GM19438 (cell line): ENCODE measurements around the gene TLR6.
"Not testable (repeated sequence)": the region's sequence is repeated elsewhere in the genome, so short reads cannot be mapped to it uniquely, and the experiment has no call there.

ENCODE experiments used
- ATAC-seq: cut with Tn5 transposase; IDR thresholded peaks from one replicate; pipeline ENCODE4 v1.9.1; 2021; ENCODE audit warnings: low read depth; ENCODE audit not compliant: unreplicated experiment

Gene TLR6

GRCh38 chr4:38823766-38824165, 32.9 kb downstream of the TLR6 start:
- ATAC-seq: no peak

DNA sequence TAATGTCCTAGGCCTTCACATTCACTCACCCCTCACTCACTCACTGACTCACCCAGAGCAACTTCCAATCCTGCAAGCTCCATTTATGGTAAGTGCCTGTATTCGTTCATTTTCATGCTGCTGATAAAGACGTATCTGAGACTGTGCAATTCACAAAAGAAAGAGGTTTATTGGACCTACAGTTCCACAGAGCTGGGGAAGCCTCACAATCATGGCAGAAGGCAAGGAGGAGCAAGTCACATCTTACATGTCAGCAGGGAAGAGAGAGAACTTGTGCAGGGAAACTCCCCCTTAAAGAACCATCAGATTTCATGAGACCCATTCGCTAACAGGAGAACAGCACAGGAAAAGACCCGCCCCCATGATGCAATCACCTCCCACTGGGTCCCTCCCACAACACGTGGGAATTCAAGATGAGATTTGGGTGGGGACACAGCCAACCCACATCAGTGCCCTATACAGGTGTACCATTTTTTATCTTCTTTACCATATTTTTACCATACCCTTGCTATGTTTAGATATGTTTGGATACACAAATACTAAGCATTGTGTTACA, 33.8 kb downstream of the TLR6 start:
- ATAC-seq: no peak

DNA sequence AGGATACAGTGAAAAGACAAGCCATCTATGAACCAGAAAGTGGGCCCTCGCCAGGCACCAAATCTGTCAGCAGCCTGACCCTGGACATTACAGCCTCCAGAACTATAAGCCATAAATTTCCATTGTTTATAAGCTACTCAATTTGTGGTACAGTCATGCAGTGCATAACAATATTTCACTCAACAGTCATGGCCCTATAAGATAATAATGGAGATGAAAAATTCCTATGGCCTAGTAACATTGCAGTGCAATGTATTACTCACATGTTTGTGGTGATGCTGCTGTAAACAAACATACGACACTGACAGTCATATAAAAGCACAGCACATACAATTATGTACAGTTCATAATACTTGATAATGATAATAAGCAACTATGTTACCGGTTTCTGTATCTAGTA, 34.9 kb downstream of the TLR6 start:
- no peak for ATAC-seq

DNA sequence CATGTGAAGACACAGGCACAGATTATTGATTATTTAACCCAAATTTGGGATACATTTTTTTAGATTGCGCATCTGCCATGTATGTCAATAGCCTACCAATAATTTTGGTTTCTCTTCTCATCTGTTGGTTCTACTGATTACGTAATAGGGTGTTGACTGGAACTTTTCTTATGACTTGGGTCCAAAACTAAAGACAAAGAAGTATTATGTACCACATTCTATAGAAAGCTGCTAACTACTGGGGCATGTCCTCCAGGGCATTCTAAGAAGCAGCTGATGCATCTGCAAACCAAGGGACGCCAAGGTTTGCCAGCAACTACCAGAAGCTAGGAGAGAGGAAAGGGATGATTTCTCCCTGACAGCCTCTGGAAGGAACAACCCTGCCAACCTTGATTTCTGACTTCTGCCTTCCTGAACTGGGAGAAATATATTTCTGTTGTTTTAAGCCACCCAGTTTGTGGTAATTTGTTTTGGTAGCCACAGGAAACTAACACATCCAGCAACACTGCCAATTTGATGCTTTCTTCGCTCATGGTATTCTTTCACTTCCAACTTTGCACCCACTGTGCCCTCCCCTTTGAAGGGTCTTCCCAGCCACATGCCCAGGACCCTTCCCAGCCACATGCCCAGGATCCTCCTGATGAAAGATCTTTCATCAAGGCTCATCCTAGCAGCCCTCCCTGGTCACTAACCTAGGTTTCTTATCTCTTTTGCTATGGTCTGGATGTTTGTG, 36.1 kb downstream of the TLR6 start:
- no peak for ATAC-seq

GRCh38 chr4:38819569-38819968, 37.0 kb downstream of the TLR6 start:
- ATAC-seq: no peak

- no peak for ATAC-seq
These were observed 38.1 kb downstream of the TLR6 start for GRCh38 chr4:38818441-38818976.

DNA sequence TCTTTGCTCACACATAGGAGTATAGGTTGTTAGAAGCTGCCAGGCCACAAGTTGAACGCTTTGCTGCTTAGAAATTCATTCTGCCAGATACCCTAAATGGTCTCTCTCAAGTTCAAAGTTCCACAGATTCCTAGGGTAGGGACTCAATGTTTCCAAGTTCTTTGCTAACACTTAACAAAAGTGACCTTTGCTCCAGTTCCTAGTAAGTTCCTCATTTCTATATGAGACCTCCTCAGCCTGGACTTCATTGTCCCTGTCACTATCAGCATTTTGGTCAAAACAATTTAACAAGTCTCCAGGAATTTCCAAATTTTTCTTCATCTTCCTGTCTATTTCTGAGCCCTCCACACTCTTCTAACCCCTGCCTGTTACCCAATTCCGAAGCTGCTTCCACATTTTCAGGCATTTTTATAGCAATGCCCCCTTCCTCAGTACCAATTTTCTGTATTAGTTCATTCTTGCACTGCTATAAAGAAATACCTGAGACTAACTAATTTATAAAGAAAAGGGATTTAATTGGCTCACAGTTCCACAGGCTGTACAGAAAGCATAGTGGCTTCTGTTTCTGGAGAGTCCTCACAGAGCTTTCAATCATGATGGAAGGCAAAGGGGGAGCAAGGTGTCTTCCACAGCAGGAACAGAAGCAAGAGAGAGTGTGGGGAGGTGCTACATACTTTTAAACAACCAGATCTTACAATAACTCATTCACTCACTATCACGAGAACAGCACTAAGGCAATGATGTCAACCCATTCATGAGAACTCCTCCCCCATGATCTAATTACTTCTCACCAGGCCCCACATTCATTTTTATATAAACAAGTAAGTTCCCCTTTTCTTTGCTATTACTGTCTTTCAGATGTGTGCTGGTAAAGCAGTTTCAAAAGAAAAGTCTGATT, 40.5 kb downstream of the TLR6 start:
- no peak for ATAC-seq

DNA sequence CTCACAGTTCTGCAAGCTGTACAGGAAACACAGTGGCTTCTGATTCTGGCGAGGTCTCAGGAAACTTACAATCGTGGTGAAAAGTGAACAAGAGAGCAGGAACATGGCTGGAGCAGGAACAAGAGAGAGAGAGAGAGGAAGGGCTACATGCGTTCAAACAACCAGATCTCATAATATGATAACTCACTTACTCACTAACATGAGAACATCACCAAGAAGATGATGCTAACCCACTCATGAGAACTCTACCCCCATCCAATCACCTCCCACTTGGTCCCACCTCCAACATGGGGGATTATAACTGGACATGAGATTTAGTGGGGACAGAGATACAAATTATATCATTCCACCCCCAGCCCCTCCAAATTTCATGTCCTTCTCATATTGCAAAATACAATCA, 42.2 kb downstream of the TLR6 start:
- ATAC-seq: no peak

GRCh38 chr4:38811297-38811696, 45.3 kb downstream of the TLR6 start:
- ATAC-seq: no peak

DNA sequence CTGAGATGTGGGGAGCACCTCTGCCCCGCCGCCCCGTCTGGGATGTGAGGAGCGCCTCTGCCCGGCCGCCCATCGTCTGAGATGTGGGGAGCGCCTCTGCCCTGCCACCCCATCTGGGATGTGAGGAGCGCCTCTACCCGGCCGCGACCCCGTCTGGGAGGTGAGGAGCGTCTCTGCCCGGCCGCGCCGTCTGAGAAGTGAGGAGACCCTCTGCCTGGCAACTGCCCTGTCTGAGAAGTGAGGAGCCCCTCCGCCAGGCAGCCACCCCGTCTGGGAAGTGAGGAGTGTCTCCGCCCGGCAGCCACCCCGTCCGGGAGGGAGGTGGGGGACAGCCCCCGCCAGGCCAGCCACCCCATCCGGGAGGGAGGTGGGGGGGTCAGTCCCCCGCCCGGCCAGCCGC, 49.2 kb downstream of the TLR6 start:
- not testable (repeated sequence) for ATAC-seq

DNA sequence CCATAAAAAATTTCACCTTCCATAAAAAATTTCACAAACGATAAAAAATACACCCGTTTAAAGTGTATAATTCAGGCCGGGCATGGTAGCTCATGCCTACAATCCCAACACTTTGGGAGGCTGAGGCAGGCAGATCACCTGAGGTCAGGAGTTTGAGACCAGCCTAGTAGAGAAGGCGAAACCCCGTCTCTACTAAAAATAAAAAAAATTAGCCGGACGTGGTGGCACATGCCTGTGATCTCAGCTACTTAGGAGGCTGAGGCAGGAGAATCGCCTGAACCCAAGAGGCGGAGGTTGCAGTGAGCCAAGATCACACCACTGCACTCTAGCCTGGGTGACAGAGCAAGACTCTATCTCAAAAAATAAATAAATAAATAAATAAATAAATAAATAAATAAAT, 50.4 kb downstream of the TLR6 start:
- ATAC-seq: not testable (repeated sequence)

GRCh38 chr4:38805530-38806145, 51.0 kb downstream of the TLR6 start:
- peak; percentile 78 for ATAC-seq

DNA sequence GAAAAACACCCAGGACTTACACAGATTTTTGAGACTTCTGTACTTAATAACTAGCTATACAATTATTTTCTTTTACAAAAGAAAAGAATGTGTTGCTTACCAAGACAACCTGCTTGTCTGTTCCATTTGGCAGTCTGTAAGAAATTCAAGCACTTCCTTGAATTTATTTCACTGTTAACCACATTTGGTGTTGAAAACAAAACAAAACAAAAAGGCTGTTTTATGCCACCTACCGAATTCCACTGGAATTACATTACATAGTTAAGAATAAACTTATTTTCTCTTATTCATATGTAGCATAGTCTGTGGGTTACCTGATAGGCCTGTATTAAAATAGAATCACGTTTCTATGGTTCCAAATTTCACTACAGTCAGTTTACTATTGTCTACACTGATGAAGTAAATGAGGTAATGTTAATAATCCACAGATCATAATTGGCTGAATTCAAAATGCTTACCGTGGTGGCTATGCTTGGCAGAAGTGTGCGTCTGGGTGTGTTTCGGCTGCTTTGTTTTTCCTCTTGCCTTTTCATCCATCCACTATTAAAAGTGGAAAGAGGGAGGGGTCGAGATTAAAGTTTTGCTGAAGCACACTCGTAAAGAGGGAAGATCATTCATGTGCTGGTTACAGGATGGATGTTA, 51.8 kb downstream of the TLR6 start, which contains the start of gene TLR1:
Gene TLR1 (minus strand): TSS at position 138 of the 642 bp plus-strand sequence. CDS start 5,960 bp downstream, outside the sequence.
- ATAC-seq: no peak

- peak; percentile 57 for ATAC-seq
These were observed 52.6 kb downstream of the TLR6 start for GRCh38 chr4:38803833-38804653.

DNA sequence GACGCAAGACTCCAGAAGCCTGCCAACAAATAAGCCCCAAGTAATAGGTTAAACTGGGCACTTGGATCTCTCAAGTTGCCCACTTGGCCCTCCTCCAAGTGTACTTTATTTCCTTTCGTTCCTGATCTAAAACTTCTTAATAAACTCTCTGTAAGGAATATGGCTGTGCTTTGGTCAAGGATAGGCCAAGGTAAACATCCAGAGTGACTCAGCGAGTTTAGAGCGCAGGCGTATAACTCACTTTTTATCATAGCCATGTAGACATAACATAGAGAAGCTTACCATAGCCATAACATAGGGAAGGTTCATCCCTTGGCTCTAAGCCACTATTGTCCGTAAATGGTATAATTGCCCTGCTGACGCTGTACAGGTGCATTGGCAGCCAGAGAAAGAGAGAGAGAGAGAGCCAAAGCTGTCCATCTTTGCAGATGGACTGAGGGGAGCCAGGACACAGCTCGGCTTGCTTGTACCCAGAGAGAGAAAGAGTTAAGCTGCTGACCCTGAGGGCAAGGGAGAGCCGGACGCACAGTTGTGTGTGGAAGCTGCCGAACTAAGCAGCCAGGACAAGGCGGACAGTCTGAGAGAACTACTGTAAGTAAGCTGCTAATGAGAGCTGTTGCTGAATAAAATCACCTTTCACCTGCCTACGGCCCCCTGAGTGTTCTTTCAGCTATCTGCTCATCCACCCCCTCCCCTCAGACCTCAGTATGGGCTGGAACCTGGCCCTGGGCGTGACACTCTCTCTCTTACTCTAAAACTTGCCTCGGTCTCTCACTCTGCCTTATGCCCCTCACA, 53.9 kb downstream of the TLR6 start:
- no peak for ATAC-seq

- ATAC-seq: no peak
These were observed 55.6 kb downstream of the TLR6 start for GRCh38 chr4:38800961-38801450.

- ATAC-seq: no peak
These were observed 56.3 kb downstream of the TLR6 start for GRCh38 chr4:38800366-38800765.

- no peak for ATAC-seq
These were observed 61.5 kb downstream of the TLR6 start for GRCh38 chr4:38795087-38795486.
